Measurements from ENCODE around the gene KLHL29. TPM values are rescaled to one million over a fixed set of nuclear protein-coding genes. Genes with fewer than 3 reads are reported as not detected.

The KLHL29 gene
- total RNA-seq, 1 experiment from 2014 or later: 3.4 TPM

- H3K79me2 ChIP-seq (ENCODE audit: low read depth): no peaks in the 10 kb centered on the region
- no peaks in the 10 kb centered on the region for H3K27me3 ChIP-seq (ENCODE audit: insufficient read depth, low read depth)
- no peaks in the 10 kb centered on the region for H3K9me2 ChIP-seq (ENCODE audit: insufficient read depth)
- CTCF ChIA-PET: no interaction called here
- H3K36me3 ChIP-seq (ENCODE audit: low read depth): no peaks in the 10 kb centered on the region
- H3K4me1 ChIP-seq (replicated peaks; ENCODE audit: insufficient read depth): no peaks in the 10 kb centered on the region
- no TSS peak for BruUV-seq (replicated peaks)
- no peaks in the 10 kb centered on the region for H3K9me3 ChIP-seq (ENCODE audit: insufficient read depth, low read depth)
- intact Hi-C loops (cut with micrococcal nuclease; ENCODE audit: unreplicated experiment): no loop called here
- H3K4me3 ChIP-seq: no peak overlapping the region
- no peaks in the 10 kb centered on the region for H3F3A ChIP-seq (ENCODE audit: insufficient read depth, low read depth)
- no peak for TF ChIP-seq EZH2 (IDR thresholded peaks at IDR 0.05; ENCODE audit: low read depth)
- TF ChIP-seq CTCF (conservative IDR thresholded peaks at IDR 0.05): no peak
- no peak for DNase-seq
- H4K20me1 ChIP-seq (ENCODE audit: insufficient read depth): no peaks in the 10 kb centered on the region
- no peak overlapping the region for H2AFZ ChIP-seq
- POLR2A ChIA-PET (ENCODE audit: unreplicated experiment): interaction anchor here (0.7 kb wide), 1 partner anchor 178 kb away, joined by 5 read pairs; no protein-coding TSS in a partner anchor
- H3K4me2 ChIP-seq: no peak overlapping the region
- H3K27ac ChIP-seq: no peak overlapping the region
These were observed 122.5 kb downstream of the KLHL29 start for GRCh38 chr2:23507267-23508065.

GRCh38 chr2:23508066-23508390 lies 123.0 kb downstream of the KLHL29 start:
- no peaks in the 10 kb centered on the region for H3K4me1 ChIP-seq (replicated peaks; ENCODE audit: insufficient read depth)
- no peaks in the 10 kb centered on the region for H3K36me3 ChIP-seq (ENCODE audit: low read depth)
- no peak overlapping the region for H2AFZ ChIP-seq
- ChIA-PET CTCF (no interaction called here), POLR2A (ENCODE audit: unreplicated experiment) (no interaction called here)
- no peaks in the 10 kb centered on the region for H3K27me3 ChIP-seq (ENCODE audit: insufficient read depth, low read depth)
- no peak overlapping the region for H3K4me3 ChIP-seq
- TF ChIP-seq CTCF (conservative IDR thresholded peaks at IDR 0.05) (no peak), EZH2 (IDR thresholded peaks at IDR 0.05; ENCODE audit: low read depth) (no peak)
- no TSS peak for BruUV-seq (replicated peaks)
- no peaks in the 10 kb centered on the region for H4K20me1 ChIP-seq (ENCODE audit: insufficient read depth)
- no peaks in the 10 kb centered on the region for H3K9me3 ChIP-seq (ENCODE audit: insufficient read depth, low read depth)
- no peaks in the 10 kb centered on the region for H3F3A ChIP-seq (ENCODE audit: insufficient read depth, low read depth)
- no peaks in the 10 kb centered on the region for H3K79me2 ChIP-seq (ENCODE audit: low read depth)
- intact Hi-C loops (cut with micrococcal nuclease; ENCODE audit: unreplicated experiment): no loop called here
- no peak overlapping the region for H3K27ac ChIP-seq
- no peak for DNase-seq
- H3K9me2 ChIP-seq (ENCODE audit: insufficient read depth): no peaks in the 10 kb centered on the region
- no peak overlapping the region for H3K4me2 ChIP-seq

GRCh38 chr2:23509103-23509502 lies 124.1 kb downstream of the KLHL29 start:
- Histone ChIP-seq H3K27me3 (ENCODE audit: insufficient read depth, low read depth) (no peaks in the 10 kb centered on the region), H4K20me1 (ENCODE audit: insufficient read depth) (no peaks in the 10 kb centered on the region), H3K4me3 (no peak overlapping the region), H3K4me2 (no peak overlapping the region), H3K4me1 (replicated peaks; ENCODE audit: insufficient read depth) (no peaks in the 10 kb centered on the region), H2AFZ (no peak overlapping the region), H3K79me2 (ENCODE audit: low read depth) (no peaks in the 10 kb centered on the region), H3F3A (ENCODE audit: insufficient read depth, low read depth) (no peaks in the 10 kb centered on the region), H3K9me3 (ENCODE audit: insufficient read depth, low read depth) (no peaks in the 10 kb centered on the region), H3K27ac (no peak overlapping the region), H3K36me3 (ENCODE audit: low read depth) (no peaks in the 10 kb centered on the region), H3K9me2 (ENCODE audit: insufficient read depth) (no peaks in the 10 kb centered on the region)
- no peak for DNase-seq
- TF ChIP-seq CTCF (conservative IDR thresholded peaks at IDR 0.05) (no peak), EZH2 (IDR thresholded peaks at IDR 0.05; ENCODE audit: low read depth) (no peak)
- BruUV-seq (replicated peaks): no TSS peak
- ChIA-PET POLR2A (ENCODE audit: unreplicated experiment) (no interaction called here), CTCF (no interaction called here)
- intact Hi-C loops (cut with micrococcal nuclease; ENCODE audit: unreplicated experiment): no loop called here
